Measurements from ENCODE around the gene SARNP. TPM values are rescaled to one million over a fixed set of nuclear protein-coding genes. Genes with fewer than 3 reads are reported as not detected.

The SARNP gene
- total and polyA plus RNA-seq, 10 of the 15 experiments (the other 5 are each of a cell fraction or from before 2014, with no cell fraction given) = 77.6 to 445 (median 188) TPM

DNA sequence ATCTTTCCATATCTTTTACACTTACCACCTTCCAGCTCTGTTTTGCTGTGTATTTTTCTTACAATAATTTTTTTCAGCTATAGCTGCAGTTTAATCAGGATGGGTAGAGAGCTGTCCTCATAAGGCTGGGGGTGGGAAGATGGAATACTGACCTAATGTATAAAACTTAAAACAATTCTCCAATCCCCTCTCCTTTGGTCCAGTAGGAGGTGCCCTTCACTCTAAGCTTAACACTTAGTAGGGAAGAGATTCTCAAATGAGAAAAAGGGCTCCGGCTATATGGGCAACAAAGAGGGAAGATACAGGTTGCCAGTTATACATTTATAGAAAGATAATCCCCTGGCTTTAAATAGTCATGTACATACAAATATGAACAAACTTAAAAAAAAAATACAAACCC, 3.2 kb upstream of the SARNP start:
- Histone ChIP-seq H3K36me3 (ENCODE audit: control insufficient read depth in 2 of 2, insufficient read depth in 2 of 2, low read length in 1 of 2) (peaks cover 5 to 25% of the 10 kb centered on the region in 2 experiments), H3K79me2 (ENCODE audit: control insufficient read depth, insufficient read depth, low read length) (peaks cover 39% of the 10 kb centered on the region), H3K27me3 (replicated peaks in 1 of 2; ENCODE audit: control insufficient read depth in 2 of 2, insufficient read depth in 2 of 2, low read length in 1 of 2) (no peaks in the 10 kb centered on the region), H3K27ac (ENCODE audit: control insufficient read depth, insufficient read depth) (no peak overlapping the region), H3K4me3 (no peak overlapping the region), H3K9ac (ENCODE audit: control insufficient read depth, insufficient read depth, low read length) (no peak overlapping the region), H3K9me3 (replicated peaks; ENCODE audit: control insufficient read depth, insufficient read depth, low read length) (no peaks in the 10 kb centered on the region), H3K4me1 (ENCODE audit: control insufficient read depth, insufficient read depth, low read length) (peaks cover 8% of the 10 kb centered on the region; the same call in 1 of the 2 replicates), H2AFZ (ENCODE audit: control insufficient read depth, low read depth, low read length) (no peak overlapping the region), H4K20me1 (ENCODE audit: control insufficient read depth, insufficient read depth) (no peaks in the 10 kb centered on the region), H3K4me2 (ENCODE audit: control insufficient read depth, insufficient read depth) (no peak overlapping the region)
- intact Hi-C loops (cut with micrococcal nuclease; ENCODE audit: unreplicated experiment) (no loop called here), in situ Hi-C loops (cut with MboI) (no loop called here)
- no TSS peak for BruUV-seq (replicated peaks)
- RAD21 ChIA-PET (ENCODE audit: unreplicated experiment) = interaction anchor here (1.2 to 4.2 kb wide), 2 partner anchors 9 to 82 kb away, joined by 3 to 36 read pairs; no protein-coding TSS in a partner anchor
- no peak for FAIRE-seq
- no peak for ATAC-seq
- CTCF ChIA-PET = interaction anchor here (0.9 to 7.2 kb wide), 11 partner anchors 8 to 223 kb away, joined by 3 to 89 read pairs (median 4); partner anchors contain the start of genes DNAJC14 and RAB5B
- SMC1A ChIA-PET (ENCODE audit: uncharacterized antibody, unreplicated experiment) = interaction anchor here (0.9 to 6.4 kb wide), 7 partner anchors 8 to 220 kb away, joined by 3 to 41 read pairs (median 6); partner anchors contain the start of gene DNAJC14
- POLR2A ChIA-PET = interaction anchor here (6.5 kb wide), 1 partner anchor 8 kb away, joined by 103 read pairs; the partner anchor contains the start of gene DNAJC14
- no peak for TF ChIP-seq CBX5 (IDR thresholded peaks at IDR 0.05; ENCODE audit: low read depth)
- TF ChIP-seq, protein P1, sequence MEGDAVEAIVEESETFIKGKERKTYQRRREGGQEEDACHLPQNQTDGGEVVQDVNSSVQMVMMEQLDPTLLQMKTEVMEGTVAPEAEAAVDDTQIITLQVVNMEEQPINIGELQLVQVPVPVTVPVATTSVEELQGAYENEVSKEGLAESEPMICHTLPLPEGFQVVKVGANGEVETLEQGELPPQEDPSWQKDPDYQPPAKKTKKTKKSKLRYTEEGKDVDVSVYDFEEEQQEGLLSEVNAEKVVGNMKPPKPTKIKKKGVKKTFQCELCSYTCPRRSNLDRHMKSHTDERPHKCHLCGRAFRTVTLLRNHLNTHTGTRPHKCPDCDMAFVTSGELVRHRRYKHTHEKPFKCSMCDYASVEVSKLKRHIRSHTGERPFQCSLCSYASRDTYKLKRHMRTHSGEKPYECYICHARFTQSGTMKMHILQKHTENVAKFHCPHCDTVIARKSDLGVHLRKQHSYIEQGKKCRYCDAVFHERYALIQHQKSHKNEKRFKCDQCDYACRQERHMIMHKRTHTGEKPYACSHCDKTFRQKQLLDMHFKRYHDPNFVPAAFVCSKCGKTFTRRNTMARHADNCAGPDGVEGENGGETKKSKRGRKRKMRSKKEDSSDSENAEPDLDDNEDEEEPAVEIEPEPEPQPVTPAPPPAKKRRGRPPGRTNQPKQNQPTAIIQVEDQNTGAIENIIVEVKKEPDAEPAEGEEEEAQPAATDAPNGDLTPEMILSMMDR (IDR thresholded peaks at IDR 0.05 in 2 of 3, conservative IDR thresholded peaks at IDR 0.05 in 1 of 3; ENCODE audit: control insufficient read depth in 2 of 3, extremely low read depth in 1 of 3, insufficient read depth in 1 of 3, low read depth in 3 of 3, low read length in 3 of 3) = peak in 2 of 3 experiments; percentile 22 to 25; a peak in 3 of 6 replicates
- peak; percentile 22; the same call in 1 of the 2 replicates for TF ChIP-seq RAD21 (IDR thresholded peaks at IDR 0.05; ENCODE audit: insufficient read depth, low read depth, low read length)
- TF ChIP-seq, protein P2, sequence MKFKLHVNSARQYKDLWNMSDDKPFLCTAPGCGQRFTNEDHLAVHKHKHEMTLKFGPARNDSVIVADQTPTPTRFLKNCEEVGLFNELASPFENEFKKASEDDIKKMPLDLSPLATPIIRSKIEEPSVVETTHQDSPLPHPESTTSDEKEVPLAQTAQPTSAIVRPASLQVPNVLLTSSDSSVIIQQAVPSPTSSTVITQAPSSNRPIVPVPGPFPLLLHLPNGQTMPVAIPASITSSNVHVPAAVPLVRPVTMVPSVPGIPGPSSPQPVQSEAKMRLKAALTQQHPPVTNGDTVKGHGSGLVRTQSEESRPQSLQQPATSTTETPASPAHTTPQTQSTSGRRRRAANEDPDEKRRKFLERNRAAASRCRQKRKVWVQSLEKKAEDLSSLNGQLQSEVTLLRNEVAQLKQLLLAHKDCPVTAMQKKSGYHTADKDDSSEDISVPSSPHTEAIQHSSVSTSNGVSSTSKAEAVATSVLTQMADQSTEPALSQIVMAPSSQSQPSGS (IDR thresholded peaks at IDR 0.05; ENCODE audit: low read length) = no peak
- DNase-seq (ENCODE audit: low read depth, low spot score) = no peak
- 100% methylated on average over 1 of the region's 1 CpG for WGBS (ENCODE audit: insufficient coverage, insufficient replicate concordance, low lambda C conversion rate, missing lambda C conversion rate)

Data from GM12878 (cell line).